Measurements from ENCODE around the gene RASA3.

The RASA3 gene

DNA sequence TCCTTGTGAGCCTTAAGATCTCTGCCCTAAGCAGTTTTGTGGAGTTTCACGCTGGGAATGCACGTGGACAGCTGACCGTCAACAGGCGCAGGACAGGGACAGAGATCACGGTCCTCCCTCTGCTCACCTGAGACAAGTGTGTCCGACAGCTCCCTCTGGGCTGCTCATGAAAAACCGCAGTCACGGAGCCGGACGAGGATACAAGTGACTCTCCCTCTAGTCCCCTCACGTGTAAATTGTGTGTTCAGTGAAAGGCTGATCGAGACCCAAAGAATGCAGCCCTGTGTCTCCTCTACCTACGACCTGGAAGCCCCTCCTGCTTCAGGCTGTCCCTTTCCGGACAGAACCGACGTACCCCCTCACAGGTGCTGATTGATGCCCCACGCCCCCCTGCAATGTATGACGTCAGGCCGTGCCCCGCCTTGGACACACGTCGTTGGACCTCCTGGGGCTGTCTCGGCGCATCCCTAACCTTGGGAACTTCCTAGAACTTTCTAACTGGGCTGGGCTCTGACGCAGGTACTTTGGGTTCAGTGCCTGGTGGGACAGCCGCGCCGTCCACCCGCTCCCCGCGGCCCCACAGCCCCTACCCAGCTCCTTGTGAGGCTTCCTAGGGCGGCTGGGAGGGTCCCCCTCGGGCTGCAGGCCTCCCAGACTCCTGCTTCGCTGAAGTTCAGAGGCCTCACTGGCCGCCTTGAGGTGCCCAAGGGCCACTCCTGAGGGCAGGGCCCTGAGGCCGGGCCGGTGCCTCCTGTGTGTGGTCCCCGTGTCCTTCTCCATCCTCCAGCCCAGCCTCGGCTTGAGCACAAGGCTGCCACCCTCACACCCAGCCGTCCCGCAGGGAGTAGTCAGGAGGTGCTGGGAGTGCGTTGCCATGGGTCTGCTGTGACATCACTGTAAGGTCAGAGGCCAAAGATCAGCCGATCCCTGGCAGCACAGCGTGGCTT, 158.9 kb downstream of the RASA3 start, which contains the start of gene C13orf46:
TSS of gene C13orf46 (minus strand) at position 859 of the 947 bp plus-strand sequence. CDS start at position 780, 79 bp downstream.
- DNase-seq = no peak

DNA sequence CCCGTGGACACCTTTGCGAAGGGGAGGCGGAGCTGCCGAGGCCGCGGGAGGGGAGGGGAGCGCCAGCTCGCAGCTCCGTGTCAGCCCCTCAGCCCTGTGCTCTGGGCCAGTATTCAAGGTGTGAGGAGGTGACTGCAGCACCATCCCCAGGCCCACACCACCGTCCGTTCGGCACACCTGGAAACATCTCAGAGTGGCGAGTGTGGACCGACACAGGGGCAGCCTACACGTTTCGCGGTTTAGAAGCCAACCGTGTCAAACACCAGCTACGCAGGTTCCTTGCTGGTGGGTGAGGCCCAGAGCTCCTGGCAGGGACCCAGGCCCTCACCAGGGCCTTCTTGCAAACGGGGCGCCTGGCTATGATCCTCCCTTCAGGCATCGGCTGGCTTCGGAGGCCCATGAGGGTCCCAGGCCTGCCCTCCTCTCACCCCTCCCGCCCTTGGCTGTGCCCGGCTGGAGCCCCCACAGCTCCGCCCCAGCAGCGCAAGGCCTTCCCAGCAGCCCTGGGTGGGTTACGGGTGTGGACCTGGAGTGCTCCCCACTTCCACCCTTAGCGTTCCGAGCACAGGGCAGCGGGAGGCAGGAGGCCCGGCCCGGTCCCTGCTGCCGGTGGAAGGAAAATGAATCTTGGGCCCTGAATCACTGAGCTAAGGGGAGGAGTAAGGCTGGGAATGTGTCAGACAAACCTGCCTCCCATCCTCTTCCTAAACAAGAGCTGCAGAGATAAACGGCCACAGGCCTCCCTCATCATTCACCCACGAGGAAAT, 159.8 kb downstream of the RASA3 start:
- no peak for DNase-seq

DNA sequence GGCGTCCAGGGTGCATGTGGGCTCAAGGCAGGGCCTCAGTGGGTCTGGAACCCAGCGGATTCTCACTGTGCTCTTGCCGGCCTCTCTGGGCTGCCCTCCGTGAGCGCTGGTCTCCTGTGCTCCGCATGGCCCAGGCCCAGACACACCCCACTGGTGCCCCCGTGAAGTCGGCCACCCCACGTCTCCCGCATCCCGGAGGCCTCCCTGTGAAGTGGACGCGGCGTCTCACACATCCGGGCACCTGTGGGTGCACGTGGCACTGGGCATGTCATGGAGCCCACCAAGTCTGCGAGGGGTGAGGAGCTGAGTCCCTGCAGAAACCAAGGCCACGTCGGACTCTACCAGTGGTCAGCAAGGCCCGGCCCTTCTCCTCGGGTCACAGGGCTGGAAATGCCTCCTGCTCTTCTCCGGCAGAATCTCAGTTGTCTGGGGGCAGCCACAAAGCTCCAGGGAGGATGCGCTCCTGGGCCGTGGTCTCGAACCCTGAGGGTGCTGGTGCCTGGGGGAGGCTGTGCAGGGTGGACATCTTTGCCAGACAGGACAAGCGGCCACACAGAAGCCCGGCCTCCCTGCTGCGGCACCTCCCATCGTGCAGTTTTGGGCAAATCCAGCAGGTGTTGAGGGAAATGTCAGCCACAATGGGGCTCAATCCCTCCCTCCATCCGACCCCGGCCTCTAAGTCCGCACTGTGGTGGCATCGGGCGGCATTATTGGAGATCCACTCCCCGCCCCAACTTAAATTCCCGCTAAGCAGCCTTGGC, 160.8 kb downstream of the RASA3 start:
- no peak for DNase-seq

DNA sequence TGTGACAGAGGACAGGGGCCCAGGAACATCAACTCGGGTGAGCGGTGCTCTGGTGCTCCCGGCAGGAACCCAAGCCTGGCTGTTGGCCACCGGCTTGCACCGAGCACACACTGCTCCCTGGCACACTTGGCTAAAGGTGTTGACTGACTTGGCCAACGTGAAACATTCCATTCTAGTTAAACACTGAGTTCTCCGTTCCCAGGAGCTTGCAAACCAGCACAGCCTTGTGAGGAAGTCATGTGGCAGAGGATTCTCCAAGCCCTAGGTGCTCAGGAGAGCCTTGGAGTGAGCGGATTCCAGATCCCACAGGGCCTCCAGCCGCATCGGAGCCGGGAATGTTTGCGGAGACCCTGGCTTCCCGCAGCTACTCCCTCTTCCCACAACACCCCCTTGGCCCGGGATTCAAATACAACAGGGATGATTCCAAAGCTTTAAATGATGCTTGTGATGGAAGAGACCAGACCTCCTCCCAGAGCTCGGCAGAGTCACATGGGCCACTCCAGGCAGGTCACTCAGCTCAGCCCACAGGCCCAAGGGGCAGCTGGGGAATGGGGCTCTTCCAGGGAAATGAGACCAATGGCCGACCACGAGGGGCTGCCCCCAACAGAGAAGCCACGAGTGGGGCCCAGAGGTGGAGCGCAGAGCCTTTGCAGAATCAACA, 161.5 kb downstream of the RASA3 start:
- no peak for DNase-seq

DNA sequence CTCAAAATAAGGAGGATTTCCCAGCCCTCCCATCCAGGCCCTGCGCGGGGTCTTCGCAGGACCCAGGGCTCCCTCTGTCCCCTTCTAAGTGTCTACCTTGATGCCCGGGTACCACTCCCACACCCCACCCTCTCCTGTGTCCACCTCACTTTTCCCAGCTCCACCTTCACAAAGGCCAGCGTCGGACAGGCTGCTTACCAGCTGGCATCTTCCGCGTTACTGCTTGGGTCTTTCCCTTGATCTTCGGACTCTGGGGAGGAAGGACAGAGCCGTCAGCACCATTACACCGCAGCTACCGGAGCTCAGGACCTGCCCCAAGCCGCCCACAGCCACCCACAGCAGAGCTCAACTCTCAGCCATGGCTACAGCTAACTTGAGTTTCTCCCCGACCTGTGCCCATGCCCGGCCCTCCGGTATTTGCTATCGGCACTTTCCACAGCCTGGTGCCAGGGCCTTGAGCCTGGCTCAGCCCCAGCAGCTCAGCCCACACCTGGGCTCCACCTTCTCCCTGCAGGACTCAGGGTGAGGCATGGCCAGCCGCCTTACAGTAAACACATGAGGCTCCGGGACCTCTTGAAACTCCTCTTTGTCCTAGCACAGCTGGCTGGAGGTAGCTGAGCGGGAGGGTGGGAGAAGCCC, 162.3 kb downstream of the RASA3 start:
- DNase-seq = no peak

DNA sequence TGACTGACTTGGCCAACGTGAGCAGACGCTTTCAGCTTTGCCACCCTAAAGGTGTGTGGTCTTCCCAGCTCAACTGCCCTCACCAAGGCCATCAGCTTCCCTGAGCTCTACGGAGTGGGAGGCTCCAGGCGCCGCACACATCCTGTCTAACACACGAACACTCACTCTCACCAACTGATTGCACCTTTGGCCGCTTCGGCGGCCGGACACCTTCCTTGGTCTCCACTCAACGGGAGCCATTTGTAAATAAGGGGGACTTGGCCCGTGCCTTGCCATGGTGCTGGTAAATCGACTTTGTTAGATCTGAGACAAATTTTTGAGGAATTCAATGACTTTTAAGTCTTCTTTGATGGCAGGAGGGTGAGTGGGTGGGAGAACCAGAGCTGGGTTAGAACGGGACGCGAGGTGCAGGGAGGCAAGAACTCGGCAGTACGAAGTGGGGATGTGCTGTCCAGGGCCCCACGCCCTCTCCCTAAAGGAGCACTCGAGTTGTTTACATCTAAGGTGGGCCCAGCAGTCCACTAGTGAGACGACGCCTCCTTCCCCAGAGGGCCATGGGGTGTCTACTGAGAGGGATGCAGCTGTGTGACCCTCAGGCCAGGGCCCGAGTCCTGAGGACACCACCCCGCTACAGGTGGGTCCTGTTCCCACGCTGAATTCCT, 163.0 kb downstream of the RASA3 start:
- DNase-seq = no peak

DNA sequence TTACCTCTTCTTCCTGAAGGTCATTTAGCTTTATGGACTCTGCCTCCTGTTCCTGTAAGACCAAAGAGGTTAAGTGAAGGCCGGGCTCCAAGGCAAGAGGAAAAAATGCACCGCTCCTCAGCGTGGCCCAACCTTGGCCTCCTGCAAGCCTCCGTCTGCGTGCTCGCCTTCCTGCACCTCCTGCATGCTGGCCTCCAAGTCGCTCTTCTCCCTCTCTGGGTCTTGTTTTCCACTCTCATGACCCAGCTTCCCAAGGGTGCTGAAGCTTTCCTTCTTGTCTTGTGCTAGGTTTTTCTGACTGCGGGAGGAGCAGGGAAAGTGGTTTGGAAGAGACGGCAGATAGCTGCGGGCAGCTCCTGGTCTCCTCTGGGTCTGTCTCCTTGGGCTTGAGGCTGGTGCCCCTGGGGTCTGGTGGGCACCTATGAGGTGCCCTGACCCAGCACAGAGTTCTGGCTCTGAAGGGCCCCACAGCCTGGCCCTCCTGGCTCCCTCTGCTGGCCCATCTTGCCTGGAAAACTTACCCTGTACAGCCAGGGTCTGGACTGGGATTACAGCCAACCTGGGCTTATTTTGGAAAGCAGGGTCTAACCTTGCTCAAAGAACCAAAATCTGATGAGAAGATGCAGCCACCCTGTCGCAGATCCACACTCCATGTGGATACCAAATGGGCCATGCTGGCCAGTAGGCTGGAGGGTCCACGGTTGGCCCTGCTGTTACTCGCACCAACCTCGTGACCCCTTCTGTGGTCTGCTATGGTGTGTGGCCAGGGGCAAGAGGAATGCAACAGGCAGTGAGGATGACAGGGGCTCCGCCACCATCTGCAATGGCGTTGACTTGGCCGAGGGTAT, 163.7 kb downstream of the RASA3 start:
- DNase-seq = no peak

DNA sequence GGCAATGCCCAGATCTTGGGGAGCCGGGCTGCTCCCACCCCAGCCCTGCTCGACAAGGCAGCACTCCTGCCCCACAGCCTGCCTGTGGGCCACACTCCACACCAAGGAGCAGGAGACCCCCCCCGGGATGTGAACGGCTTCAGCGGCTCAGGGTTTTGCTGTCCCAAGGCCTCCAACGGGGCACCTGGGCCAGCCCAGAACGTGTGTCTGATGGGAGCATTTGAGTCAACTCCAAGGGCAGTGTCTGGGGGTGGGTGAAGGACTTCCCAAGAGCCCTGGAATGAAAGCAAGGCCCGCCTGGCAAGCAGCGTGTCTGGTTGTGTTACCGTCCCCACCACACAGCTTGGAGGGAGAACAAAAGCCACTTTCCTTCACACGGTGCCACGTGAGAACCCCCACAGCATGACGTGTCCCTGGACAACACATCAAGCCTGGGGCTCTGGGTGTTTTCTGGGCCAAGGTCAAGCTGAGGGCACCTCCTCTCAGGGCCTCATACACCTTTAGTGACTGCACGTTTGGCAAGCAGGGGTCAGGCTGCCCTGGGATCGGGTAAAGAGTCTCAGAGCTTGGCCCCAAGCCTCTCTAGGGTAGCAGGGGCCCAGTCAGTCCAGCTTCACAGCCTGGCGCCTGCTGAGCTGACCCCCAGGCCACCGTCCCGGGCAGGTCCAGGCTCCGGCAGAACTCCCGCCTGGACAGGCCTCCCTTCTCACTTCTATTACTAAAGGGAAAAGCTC, 164.5 kb downstream of the RASA3 start:
- no peak for DNase-seq

DNA sequence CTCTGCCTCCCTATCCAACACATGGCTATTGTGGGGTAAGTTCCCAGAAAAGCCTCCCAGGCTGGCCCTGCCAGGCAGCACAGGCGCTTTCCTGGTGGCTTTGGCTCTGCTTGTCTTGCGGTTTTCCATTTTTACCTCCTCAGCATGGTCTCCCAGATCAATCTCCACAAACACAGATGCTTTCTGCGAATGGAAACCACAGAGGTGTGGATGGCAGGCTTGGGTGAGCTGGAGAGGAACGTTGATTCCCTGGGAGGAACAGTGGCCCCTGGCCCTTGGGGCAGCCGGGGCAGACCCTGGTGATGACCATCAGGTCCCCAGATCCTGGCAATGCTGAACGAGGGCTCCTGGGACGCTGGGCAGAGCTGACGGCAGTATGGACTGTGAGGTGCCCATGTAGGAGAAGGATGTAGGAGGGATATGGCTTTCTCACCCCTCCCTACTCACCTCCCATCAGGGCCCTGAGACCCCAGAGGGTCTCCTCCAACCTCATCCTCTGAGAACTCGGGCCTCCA, 165.2 kb downstream of the RASA3 start:
- no peak for DNase-seq

DNA sequence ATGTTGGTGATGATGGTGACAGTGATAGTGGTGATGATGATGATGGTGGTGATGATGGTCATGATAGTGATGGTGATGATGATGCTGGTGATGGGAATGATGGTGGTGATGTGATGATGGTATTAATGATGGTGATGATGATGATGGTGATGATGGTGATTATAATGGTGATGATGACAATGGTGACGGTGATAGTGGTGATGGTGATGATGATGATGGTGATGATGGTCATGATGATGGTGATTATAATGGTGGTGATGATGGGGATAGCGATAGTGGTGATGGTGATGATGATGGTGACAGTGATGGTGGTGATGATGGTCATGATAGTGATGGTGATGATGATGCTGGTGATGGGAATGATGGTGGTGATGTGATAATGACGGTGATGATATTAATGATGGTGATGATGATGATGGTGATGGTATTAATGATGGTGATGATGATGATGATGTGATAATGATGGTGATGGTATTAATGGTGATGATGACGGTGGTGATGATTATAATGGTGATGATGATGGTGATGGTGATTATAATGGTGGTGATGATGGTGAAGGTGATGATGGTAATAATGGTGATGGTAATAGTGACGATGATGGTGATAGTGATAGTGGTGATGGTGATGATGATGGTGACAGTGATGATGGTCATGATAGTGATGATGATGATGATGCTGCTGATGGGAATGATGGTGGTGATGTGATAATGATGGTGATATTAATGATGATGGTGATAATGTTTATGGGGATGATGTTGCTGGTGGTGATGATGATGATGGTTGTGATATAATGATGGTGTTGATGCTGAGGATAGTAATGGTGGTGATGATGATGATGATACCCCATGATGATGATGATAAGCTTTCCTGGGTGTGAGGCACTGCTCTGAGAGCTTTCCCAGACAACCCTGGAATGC, 166.2 kb downstream of the RASA3 start:
- DNase-seq = no peak

DNA sequence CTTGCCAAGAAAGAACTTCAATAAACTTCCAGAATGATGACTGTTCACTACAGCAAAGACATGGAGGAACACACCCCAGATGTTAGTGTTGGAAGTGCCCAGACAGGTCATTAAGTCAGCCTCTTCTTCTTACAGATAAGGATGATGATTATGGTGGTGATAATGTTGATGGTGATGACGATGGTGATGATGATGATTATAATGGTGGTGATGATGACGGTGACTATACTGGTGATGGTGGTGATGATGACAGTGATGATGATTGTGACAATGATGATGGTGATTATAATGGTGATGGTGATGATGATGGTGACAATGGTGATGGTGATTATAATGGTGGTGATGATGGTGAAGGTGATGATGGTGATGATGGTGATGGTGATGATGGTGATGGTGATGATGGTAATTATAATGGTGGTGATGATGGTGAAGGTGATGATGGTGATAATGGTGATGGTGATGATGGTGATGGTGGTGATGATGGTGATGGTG, 167.0 kb downstream of the RASA3 start:
- no peak for DNase-seq

DNA sequence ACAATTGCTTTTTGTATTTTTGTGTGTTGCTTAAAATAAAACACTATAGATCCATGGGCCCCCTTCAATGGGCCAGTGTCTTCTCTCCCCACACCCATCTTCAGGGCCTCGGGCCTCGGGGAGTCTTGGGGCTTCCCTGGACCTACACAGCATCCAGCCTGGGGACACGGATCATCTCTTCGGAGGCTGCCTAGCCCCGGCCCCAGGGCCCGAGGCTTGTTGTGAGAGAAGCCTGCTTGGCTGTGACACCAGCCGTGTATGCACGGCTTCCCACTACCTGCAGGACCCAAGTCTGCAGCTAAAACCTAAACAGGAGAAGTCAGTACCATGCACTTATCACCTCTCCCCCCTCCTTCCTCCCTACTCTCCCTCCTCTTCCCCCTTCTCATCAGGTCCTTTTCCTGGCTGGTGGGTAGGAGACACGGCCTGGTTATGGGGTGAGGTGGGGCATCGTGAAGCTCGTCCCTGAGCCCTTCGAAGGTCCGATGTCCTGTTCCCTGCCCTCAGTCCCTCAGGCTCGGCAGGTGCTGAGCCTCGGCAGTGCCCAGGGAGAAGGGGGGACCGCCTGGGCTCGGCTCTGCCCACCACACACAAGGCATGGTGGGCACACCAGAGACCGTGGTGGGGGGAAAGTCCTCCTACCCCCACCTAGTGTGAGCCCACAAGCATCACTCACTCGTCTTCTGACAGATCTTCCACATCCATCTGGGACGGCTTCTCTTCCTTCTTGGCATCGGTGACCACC, 168.0 kb downstream of the RASA3 start:
- DNase-seq = no peak

DNA sequence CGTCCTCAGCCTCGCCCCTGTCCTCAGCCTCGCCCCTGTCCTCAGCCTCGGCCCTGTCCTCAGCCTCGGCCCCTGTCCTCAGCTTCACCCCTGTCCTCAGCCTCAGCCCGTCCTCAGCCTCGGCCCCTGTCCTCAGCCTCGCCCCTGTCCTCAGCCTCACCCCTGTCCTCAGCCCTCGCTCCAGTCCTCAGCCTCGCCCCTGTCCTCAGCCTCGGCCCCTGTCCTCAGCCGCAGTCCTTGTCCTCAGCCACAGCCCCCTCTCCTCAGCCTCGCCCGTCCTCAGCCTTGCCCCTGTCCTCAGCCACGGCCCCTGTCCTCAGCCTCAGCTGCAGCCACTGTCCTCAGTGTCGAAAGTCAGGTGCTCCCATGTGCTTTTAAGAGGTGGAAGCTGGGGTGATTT, 169.0 kb downstream of the RASA3 start:
- no peak for DNase-seq

DNA sequence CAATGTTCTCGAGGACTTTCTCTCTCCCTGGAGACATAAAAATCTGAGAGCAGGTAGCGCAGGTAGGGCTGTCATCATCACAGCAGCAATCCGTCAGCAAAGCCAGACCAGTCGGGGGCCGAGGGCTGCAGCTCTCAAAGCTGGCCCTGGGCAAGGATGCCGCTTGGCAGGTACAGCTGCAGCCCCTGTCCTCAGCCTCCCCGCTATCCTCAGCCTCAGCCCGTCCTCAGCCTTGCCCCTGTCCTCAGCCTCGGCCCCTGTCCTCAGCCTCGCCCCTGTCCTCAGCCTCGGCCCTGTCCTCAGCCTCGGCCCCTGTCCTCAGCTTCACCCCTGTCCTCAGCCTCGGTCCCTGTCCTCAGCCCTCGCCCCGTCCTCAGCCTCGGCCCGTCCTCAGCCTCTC, 169.4 kb downstream of the RASA3 start:
- no peak for DNase-seq

DNA sequence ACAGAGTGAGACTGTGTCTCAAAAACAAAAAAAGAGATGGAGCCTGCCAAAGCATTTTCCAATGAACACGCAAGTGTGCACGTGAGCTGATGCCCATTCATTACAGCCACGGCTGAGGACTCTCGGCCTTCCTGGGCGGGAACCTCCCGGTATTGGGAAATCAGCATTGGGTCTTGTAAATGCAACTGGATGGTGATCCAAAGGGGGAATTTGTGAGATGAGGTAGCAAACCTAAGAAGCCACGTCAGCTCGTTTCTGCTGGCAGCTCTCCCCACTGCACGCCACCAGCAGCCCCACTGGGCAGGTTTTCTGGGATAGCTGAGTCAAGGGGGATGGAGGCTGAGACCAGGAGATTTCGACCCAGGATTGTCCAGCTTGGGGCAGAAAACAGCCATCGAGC, 170.0 kb downstream of the RASA3 start:
- no peak for DNase-seq

DNA sequence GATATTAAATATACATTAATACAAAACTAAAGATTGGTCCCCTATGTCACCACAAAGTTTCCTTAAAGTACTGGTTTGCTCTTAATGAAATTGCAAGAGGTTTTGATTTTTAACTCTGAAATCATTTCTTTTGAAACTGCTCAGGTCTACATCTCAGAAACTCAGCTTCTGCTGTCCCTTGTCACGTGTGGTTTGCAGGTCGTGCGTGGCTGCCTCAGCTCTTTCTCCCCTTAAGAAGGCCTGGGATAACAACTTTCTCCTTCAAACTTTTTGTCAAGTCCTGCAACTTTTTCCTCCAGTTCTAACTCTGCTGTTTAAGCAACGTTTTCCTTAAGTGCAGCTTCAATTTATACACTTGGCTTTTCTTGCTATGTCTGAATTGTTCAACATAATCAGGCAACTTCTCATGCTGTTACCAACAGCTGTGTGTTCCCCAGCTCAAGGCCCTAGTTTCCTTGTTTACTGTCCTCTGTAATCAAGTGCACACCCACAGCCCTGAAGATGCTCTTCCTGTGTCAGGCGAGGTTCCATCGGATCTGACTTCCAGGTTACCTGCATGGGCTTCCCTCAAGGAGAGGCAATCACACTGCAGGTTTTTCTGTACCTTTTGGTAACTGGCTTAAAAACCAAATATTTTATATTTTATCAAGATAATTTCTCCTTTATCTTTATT, 172.0 kb downstream of the RASA3 start:
- no peak for DNase-seq

DNA sequence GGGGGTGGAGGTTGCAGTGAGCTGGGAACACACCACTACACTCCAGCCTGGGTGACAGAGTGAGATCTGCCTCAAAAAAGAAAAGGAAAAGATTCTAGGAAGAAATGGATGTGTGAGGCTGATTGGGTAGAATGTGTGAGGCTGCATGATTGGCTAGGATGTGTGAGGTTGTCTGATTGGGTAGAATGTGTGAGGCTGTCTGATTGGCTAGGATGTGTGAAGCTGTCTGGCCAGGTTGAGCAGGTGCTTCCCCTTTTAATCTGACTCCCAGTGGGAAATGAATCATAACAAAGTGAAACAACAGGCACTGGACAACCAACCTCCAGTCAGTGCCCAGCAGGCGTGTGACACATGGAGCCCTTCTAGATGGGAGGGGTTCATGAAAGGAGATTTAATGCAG, 173.2 kb downstream of the RASA3 start:
- DNase-seq = no peak

Measured in NCI-H1417 treated with DMSO at 0.1 percent for 48 hours (cell line).